CD4-positive, alpha-beta T cell treated with Interleukin-2 at 100 ng/mL for 4 hours (primary cell): ENCODE measurements around the gene SCN1B.
"Not testable (repeated sequence)": the region's sequence is repeated elsewhere in the genome, so short reads cannot be mapped to it uniquely, and the experiment has no call there.

Experiments
- DNase-seq: peaks from one replicate; pipeline ENCODE4 v3.0.0-alpha.2; 2020; ENCODE audit warnings: low spot score

The SCN1B gene

GRCh38 chr19:35000647-35001501 is 29.4 kb upstream of the SCN1B start:
- DNase-seq, result peak; percentile 66

GRCh38 chr19:35002037-35002535 is 28.2 kb upstream of the SCN1B start:
- DNase-seq, result no peak

- no peak for DNase-seq
Observed at GRCh38 chr19:35004517-35005255, 25.6 kb upstream of the SCN1B start.

- DNase-seq, result no peak
Observed at GRCh38 chr19:35005256-35005977, 24.9 kb upstream of the SCN1B start.

- DNase-seq, result not testable (repeated sequence)
Observed at GRCh38 chr19:35006007-35006341, 24.3 kb upstream of the SCN1B start.

DNA sequence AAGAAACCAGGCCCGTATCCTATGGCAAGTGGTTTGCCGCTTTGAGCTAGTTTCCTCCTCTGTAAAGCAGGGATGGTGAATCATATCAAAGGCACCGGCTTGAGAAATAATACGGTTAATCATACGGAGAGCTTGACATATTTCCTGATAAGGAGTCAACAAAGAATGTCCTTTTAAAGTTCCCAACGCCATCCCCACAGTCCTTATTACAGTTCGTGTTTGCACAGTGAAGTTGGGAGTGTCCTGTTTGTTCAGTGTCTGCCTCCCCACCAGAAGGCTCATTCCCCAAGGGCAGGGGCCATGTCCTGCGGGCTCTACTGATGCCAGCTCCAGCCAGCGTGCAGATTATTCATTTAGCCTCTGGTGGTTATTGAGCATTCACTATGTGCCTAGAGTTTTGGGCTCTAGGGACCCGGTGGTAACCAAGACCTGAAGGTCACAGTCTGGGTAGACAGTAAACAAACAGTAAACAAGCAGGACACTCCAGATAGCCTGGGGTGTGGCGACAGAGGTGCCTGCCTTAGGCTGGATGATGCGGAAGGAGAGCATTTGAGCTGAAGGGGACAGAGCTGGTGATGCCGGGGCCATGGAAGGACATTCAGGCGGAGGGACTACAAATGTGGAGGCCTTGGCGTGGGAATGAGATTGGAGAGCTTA is 23.8 kb upstream of the SCN1B start:
- no peak for DNase-seq

DNA sequence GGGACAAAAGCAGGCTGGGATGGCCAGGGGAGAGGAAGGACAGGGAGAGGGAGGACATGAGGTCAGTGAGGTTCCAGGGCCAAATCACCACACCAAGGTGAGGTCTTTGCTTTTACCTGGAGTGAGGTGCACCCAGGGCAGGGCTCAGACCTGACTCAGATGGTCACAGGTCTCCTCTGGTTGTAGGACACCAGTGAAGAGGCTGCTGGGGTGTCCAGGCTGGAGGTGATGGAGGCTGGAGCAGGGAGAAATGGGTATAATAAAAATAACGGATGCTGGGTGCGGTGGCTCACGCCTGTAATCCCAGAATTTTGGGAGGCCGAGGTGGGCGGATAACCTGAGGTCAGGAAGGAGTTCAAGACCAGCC is 23.3 kb upstream of the SCN1B start:
- no peak for DNase-seq

- not testable (repeated sequence) for DNase-seq
Observed at GRCh38 chr19:35007427-35007826, 22.8 kb upstream of the SCN1B start.

DNA sequence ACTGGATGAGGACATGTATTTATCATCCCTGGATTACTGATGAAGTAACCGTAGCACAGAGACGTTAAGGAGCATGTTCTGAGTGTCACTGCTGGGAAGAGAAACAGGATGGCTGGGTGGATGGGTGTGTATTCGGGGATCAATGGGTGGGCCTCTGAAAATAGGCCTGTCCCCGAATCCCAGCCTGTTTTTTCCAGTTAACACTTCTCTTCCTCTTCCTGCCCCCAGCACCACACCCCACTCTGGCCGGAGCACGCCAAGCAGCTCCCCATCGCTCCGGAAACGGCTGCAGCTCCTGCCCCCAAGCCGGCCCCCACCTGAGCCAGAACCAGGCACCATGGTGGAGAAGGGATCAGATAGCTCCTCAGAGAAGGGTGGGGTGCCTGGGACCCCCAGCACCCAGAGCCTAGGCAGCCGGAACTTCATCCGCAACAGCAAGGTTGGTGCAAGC is 21.4 kb upstream of the SCN1B start:
- DNase-seq, result no peak

GRCh38 chr19:35009424-35010415 is 20.6 kb upstream of the SCN1B start:
- no peak for DNase-seq

DNA sequence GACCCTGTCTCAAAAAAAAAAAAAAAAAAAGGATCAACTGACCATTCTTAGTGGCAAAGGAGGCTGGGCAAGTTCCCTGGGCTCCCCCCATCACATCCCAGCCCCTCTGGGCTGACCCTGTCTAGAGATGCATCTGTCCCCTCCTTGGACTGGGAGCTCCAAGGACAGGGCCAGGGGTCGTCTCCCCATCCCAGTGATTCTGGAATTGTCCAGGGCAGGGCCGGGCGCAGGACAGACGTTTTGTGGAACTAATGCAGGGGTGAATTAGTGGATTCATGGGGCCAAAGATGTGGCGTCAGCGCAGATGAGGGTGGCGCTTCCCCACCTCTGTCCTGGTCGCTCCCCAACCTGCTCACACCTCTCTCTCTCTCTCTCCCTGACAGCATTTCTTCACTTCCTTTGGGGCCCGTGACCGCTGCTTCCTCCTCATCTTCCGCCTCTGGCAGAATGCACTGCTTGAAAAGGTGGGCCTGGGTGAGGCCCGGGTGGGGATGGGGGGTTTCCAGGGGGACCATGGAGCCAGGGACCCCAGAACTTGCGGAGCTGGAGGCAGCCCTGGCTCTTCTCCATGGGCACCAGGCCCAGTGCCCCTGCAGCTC is 19.1 kb upstream of the SCN1B start:
- DNase-seq, result peak; percentile 27

DNA sequence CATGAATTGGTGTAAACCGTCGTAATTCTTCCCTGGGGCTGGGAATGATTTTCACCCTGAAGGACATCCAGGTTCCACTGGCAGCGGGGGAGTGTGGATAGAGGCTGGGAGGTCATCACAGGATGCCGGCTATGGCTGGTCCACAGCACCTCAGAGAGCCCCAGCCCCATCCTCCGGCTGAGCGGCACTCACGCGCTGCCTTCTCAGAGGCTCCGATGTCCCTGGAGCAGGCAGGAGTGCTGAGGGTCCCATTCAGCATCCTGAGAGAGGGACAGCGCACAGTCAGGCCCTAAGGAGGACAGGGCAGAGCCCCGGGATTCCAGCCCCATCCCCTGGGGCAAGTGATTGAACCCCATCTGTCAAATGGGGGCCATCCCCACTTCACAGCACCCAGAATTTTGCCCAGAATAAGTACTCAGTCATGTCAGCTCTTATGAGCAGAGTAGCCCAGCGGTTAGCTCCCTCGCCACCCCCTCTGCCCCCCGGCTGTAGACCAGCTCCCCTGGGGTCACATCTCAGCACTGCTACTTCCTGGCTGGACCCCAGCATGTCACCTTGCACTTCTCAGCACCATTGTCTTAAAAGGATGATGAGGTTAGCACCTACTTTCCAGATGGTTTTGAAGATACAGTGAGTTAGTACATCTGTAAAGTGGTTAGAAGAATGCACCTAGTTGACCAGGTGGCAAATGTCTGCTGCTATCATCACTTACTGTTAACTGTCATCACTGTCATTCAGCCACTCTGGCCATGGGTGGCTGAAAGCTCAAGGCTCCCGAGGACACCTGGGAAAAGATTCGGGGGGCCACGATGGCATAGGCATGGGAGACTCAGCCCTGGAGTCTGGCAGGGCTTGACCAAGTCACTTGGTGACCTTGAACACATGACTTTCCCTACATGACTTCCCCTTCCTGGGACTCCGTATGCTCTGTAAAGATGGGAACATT is 18.3 kb upstream of the SCN1B start:
- no peak for DNase-seq

DNA sequence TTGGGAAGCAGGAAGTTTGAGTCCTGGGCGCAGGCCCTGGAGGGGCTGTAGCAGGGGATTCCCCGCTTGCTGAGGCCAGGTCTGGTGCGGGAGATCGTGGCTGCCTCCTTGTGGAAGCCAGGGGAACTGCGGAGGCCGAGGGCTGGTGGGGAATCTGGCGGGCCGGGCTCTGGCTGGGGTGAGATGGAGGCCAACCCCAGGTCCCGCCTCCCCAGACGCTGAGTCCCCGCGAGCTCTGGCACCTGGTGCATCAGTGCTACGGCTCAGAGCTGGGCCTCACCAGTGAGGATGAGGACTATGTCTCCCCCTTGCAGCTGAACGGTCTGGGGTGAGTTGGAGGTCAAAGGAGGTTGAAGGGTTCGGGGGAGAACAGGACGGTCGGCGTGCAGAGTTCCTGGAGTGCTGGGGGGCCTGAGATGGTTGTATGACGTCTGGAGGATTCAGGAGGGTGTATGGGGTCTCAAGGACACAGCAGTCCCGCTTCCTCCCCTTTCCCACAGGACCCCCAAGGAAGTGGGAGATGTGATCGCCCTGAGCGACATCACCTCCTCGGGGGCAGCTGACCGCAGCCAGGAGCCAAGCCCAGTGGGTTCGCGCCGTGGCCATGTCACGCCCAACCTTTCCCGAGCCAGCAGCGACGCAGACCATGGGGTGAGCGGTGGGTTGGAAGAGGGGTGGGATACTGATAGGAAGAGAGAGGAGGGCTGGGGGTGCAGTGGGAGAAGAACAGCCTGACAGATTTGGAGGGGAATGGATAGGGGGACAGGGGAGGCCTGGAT is 17.0 kb upstream of the SCN1B start:
- peak; percentile 82 for DNase-seq

DNA sequence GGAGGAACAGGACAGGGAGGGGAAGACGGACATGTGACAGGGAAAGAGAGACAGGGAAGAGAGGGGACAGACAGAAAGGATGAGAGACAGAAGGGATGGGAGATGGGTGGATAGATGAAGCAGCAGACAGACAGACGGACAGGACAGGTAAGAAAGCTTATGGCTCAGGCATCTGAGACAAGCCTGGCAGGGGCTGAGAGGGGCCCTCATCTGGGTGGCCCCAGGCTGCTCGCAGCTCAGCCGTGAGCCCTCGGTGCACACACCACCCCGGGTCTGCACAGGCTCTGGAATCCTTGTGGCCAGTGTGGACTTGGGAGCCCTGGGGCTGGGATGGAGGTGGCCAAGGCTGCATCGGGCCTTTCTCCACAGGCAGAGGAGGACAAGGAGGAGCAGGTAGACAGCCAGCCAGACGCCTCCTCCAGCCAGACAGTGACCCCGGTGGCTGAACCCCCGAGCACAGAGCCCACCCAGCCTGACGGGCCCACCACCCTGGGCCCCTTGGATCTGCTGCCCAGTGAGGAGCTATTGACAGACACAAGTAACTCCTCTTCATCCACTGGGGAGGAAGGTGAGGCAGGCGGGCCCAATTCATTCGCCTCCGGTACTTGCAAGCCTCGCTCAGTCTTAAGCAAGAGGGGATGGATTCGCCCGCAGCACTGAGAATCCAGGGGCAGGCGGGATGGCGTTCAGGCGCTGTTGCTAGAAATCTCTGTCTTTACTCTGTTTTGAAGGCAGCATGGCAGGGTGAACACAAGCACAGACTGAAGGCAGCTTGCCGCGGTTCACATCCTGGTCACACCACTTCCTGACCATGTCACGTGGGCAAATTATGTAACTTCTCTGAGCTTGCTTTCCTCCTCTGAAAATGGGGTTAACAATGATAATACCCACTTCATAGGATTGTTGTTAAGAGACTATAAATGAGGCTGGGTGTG is 16.2 kb upstream of the SCN1B start:
- DNase-seq, result peak; percentile 78

- DNase-seq, result not testable (repeated sequence)
Observed at GRCh38 chr19:35014774-35015173, 15.5 kb upstream of the SCN1B start.

DNA sequence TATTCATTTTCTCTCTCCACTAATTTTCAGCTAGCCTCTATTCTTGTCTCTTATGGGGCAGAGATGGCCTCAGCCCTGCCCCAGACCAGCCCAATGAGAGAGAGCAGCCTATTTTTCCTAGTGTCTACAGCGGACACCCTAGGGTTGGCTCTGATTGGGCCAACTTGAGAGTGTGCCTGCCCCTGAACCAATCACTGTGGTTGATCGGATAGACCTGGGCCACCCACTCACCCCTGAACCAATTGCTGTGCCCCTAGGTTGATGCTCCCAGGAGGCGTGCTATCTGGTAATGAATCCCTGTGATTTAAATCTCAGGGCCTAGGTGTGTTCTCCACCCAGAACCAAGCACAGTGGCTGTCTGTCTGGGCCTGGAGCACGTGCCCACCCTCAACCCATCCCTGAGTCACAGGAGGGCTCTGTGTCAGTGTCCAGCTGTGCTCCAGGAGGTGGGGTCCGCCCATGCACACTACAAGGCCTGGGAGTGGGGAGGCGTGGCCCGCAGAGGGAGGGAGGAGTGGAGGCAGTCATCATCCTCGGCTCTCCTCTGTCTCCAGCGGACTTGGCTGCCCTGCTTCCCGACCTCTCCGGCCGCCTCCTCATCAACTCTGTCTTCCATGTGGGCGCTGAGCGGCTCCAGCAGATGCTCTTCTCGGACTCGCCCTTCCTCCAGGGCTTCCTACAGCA is 14.9 kb upstream of the SCN1B start:
- DNase-seq, result no peak

DNA sequence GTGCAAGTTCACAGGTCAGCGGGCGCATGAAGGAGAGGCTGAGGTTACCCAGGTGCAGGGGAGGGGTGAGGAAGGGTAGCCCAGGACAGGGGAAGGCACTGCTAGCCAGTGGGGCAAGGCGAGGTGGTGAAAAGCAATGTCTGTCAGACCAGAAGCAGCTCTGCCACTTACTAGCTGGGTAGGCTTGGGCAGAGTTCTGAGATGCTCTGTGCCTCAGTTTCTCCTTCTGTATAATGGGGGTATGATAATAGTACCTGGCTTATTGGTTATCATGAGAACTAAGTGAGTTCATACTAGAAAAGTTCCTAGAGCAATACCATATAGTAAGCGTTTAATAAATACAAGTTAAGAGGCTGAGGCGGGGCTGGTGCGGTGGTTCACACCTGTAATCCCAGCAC is 14.3 kb upstream of the SCN1B start:
- DNase-seq, result no peak
